GM03348 (cell line): ENCODE results near the gene PPP2R1B.
"Not testable (repeated sequence)": the region's sequence is repeated elsewhere in the genome, so short reads cannot be mapped to it uniquely, and the experiment has no call there.

Experiments
- DNase-seq: peaks from one replicate; pipeline ENCODE4 v3.0.0; 2012; ENCODE audit warnings: low spot score

The PPP2R1B gene

DNA sequence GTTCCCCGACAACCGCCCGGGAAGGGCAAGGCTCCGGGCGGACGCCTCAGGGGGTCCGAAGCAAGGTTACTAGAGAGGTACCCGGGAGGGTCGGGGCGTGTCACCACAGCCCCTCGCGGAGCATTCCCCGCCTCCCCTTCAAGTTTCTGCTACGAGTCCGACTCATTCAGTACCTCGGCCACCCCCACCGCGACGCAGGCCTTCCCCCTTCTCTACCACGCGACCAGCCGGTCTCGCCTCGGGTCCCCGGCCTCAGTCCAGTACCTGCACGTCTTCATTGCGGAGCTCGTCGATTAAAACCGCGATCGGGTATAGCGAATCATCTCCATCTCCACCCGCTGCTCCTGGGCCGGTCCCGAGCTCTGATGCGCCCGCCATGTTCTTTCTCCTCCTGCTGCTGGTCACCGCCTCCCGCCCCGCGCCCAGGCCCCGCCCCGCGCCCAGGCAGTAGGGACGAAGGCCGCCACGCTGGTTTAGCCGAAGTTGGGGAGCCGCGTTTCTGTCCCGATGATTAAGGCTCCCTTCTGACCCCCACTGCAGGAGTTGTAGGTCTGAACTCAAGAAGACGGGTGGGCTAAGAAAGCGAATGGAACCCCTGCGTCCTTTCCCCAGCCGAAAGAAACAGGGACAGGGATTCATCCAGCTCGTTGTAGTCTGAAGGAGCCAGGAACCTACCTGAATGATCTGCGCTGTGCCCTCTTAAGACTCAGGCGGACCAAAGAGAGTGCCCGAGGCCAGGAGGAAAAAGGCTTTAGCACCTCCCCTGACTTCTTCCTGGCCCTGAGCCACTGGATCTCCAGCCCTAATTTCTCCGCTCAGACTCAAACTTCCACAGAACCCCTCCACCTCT is at the start of gene PPP2R1B:
PPP2R1B (minus strand) TSS at position 406 of the 850 bp plus-strand sequence; CDS start at position 378, 28 bp downstream.
- peak; percentile 96 for DNase-seq

- no peak for DNase-seq
Measured at GRCh38 chr11:111815489-111815888, 49.3 kb upstream of the PPP2R1B start.

DNA sequence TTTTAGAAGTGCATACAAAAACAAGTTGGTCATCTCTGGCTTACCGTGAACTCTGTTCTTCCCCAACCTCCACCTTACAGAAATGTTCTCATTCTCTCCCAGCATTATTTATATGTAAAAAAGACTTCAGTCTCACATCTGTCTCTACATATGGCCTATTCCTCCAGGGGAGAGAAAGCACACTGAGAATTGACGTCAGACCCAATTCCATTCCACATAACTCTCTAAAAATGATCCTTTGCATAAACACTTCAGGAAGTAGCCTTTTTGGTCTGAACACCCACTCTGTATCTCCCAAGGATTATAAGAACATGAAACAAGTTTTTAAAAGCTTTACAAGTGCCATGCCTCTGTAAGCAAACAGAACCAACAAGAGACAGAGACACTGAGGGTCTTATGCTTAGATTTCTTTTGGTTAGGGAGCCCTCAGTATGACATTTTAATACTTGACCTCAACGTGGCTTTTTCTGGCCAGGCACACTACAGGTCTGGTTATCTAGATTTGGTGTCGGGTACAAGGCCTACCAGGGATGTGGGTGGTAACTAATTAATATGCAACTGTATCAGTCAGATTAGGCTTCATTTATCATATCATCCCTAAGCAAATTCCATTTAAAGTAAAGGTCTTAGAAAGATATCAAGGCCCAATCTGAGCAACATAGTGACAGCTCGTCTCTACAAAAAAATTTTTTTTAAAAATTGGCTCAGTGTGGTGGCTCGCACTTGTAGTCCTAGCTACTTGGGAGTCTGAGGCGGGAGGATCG is 48.5 kb upstream of the PPP2R1B start:
- DNase-seq, result no peak

DNA sequence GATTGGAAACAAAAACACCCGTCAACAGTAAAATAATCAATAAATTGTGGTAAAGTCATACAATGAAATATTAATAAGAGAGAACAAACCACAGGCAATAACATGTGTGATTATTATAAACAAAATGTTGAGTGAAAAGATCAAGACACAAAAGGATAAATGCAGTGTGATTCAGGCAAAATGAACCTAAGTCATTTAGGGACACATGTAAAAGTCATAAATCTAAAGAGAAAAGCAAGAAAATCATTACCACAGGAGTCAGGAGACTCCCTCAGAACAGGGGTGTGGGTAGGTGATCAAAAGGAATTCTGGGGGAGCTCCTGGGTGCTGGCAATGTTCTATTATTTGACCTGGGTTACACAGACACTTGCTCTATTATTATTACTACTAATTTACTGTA is 47.9 kb upstream of the PPP2R1B start:
- no peak for DNase-seq

DNA sequence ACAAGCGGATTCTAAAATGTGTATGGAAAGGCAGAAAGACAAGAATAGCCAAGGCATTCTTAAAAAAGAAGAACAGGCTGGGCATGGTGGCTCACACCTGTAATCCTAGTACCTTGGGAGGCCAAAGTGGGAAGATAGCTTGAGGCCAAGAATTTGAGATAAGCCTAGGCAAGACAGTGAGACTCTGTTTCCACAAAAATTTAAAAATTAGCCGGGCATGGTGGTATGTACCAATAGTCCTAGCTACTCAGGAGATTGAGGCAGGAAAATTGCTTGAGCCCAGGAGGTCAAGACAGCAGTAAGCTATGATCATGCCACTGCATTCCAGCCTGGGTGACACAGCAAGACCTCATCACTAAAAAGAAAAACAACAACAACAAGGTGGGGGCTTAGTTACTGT is 46.0 kb upstream of the PPP2R1B start:
- DNase-seq, result no peak

DNA sequence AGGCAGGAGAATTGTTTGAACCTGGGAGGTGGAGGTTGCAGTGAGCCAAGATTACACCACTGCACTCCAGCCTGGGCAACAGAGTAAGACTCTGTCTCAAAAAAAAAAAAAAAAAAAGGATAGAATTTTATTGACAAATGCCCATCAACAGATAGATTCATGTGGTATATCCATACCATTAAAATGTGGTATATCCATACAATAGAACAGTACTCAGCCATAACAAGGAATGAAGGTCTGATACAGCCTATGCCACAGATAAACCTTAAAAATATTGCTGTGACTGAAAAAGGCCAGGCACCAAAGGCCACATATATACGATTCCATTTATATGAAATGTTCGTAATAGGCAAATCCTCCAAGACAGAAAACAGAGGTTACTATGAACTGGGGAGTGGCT is 45.3 kb upstream of the PPP2R1B start:
- no peak for DNase-seq

- DNase-seq, result no peak
Measured at GRCh38 chr11:111808834-111809233, 42.6 kb upstream of the PPP2R1B start.

- DNase-seq, result no peak
Measured at GRCh38 chr11:111808063-111808588, 41.9 kb upstream of the PPP2R1B start.

GRCh38 chr11:111807076-111807475 is 40.9 kb upstream of the PPP2R1B start:
- DNase-seq, result no peak

GRCh38 chr11:111801135-111801534 is 34.9 kb upstream of the PPP2R1B start:
- DNase-seq, result no peak

- DNase-seq, result no peak
Measured at GRCh38 chr11:111798279-111798678, 32.1 kb upstream of the PPP2R1B start.

DNA sequence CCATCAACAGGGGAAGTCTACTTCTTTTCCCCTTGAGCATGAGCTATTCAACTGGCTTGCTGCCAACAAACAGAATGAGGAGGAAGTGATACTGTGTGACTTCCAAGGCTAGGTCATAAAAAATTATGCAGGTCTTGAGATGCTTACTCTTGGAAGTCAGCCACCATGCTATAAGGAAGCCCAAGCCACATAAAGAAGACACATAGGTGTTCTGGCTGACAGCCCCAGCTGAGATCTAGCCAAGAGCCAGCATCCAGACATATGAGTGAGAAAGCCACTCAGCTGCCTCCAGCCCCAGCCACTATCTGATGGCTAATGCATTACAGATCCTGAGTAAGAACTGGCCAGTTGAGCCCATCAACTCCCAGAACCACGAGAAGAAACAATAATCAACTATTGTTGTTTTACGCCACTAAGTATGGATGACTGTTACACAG is 31.0 kb upstream of the PPP2R1B start:
- peak; percentile 15 for DNase-seq

DNA sequence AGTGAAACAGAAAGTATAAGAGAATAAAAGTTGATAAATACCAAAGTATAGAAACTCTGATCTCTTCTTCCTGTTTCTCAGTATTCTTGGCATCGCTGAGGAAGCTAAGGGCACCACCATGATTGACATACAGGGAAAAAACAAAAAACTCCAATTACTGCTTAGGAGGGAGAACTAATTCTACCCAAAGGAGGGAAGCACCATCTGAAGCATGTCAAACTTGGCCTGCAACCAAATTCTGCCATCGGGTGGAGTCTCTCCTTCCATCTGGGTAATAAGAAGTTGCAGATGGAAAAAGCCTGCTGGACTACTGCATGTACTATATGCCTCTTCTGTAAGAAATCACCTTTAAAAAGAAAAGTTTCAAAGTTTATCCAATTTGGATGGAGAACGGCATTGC is 30.5 kb upstream of the PPP2R1B start:
- DNase-seq, result peak; percentile 20

- peak; percentile 74 for DNase-seq
Measured at GRCh38 chr11:111795334-111795985, 29.3 kb upstream of the PPP2R1B start.

GRCh38 chr11:111793863-111794262 is 27.7 kb upstream of the PPP2R1B start:
- DNase-seq, result peak; percentile 63

DNA sequence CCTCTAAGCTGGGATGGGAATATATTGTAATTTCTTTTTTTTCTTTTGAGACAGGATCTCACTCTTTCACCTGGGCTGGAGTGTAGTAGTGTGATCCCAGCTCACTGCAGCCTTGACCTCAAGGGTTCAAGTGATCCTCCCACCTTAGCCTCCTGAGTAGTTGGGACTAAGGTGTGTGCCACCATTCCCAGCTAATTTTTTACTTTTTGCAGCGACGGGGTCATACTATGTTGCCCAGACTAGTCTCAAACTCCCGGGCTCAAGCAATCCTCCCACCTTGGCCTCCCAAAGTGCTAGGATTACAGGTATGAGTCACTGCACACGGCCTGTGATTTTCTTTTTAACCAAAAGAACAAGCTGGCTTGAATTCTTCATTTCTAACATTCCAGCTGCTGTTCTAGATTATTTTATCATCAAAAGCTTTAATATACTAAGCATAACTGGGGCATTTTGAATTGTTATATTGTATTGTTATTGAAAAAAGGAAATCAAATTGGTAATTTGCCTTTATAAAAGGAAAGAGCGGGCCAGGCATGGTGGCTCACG is 26.8 kb upstream of the PPP2R1B start:
- no peak for DNase-seq

GRCh38 chr11:111792314-111792713 is 26.1 kb upstream of the PPP2R1B start:
- DNase-seq, result peak; percentile 11

DNA sequence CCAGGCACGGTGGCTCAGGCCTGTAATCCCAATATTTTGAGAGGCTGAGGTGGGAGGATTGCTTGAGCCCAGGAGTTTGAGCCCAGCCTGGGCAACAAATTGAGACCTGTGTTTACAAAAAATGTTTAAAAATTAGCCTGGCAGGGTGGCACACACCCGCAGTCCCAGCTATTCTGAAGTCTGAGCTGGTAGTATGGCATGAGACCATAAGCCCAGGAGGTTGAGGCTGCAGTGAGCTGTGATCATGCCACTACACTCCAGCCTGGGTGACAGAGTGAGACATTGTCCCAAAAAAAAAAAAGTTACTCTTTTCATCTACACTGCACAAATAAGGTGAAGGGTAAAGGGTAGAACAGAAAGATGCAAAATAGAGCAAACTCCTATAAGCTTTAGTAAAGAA is 22.3 kb upstream of the PPP2R1B start:
- DNase-seq, result no peak

- no peak for DNase-seq
Measured at GRCh38 chr11:111788051-111788450, 21.9 kb upstream of the PPP2R1B start.

GRCh38 chr11:111785886-111786412 is 19.8 kb upstream of the PPP2R1B start:
- no peak for DNase-seq

- DNase-seq, result no peak
Measured at GRCh38 chr11:111785076-111785475, 18.9 kb upstream of the PPP2R1B start.

GRCh38 chr11:111784311-111784710 is 18.1 kb upstream of the PPP2R1B start:
- DNase-seq, result not testable (repeated sequence)
